Kidney (tissue), 14 donors: ENCODE results near the gene SULT2B1. TPM values are rescaled to one million over a fixed set of nuclear protein-coding genes. Genes with fewer than 3 reads are reported as not detected.

Source experiments
- DNase-seq, 5 donors: peaks; one replicate each; pipeline ENCODE4 v3.0.0-alpha.2; 2013 to 2020
- FAIRE-seq: peaks from 2 replicates; lab custom pipeline; 2012; peaks lifted over from hg19 to GRCh38; lab: Jason Lieb, UNC
- H3K27ac ChIP-seq, 2 donors: one replicate each; pipeline ENCODE4 v1.7.0; 2013; ENCODE audit warnings: low read depth in 2 of 2, low read length in 2 of 2, inconsistent platforms in 1 of 2
- H3K27me3 ChIP-seq: one replicate; pipeline ENCODE4 v1.7.1; 2013; ENCODE audit warnings: low read length, inconsistent platforms; ENCODE audit not compliant: control insufficient read depth, insufficient read depth
- H3K36me3 ChIP-seq, 3 donors: one replicate each; pipeline versions ENCODE4 v1.7.0 to v1.7.1; 2013; ENCODE audit warnings: low read length in 3 of 3, control low read depth in 1 of 3, inconsistent platforms in 1 of 3; ENCODE audit not compliant: insufficient read depth in 3 of 3, control insufficient read depth in 2 of 3
- H3K4me1 ChIP-seq, 3 donors: one replicate each; pipeline versions ENCODE4 v1.7.0 to v1.7.1; 2013; ENCODE audit warnings: low read length in 3 of 3, inconsistent platforms in 1 of 3, low read depth in 1 of 3; ENCODE audit not compliant: control insufficient read depth in 2 of 3, insufficient read depth in 2 of 3
- H3K4me3 ChIP-seq, 3 donors: one replicate each; pipeline versions ENCODE4 v1.7.0 to v1.8.1; 2013; ENCODE audit warnings: low read length in 3 of 3, control low read depth in 1 of 3, inconsistent platforms in 1 of 3
- H3K9ac ChIP-seq, 3 donors: one replicate each; pipeline versions ENCODE4 v1.7.0 to v1.7.1; 2013; ENCODE audit warnings: low read length in 3 of 3, control low read depth in 1 of 3, inconsistent platforms in 1 of 3
- H3K9me3 ChIP-seq, 3 donors: one replicate each; pipeline versions ENCODE4 v1.7.0 to v1.7.1; 2013; ENCODE audit warnings: low read length in 3 of 3, control low read depth in 1 of 3, inconsistent platforms in 1 of 3; ENCODE audit not compliant: control insufficient read depth in 2 of 3, insufficient read depth in 1 of 3
- intact Hi-C: fragments of 100-400 bp; cut with DNase I; formaldehyde crosslinking; loops from one replicate; pipeline ENCODE4 v1.11.1; 2022
- polyA plus RNA-seq: library from polyadenylated mRNA; stranded (reverse); fragments of 350-450 nt; fragmentation: Illumina TruSeq; extraction: RNeasy Lipid Tissue Mini Kit (QIAGEN cat#74804); gene quantifications from one replicate; pipeline ENCODE4 v1.2.3, GENCODE V29; 2014; ENCODE audit warnings: low read depth, low replicate concordance; ENCODE audit not compliant: insufficient read depth
- total RNA-seq: library from RNA; stranded (reverse); fragmentation: NEBNext Ultra II Directional; extraction: Animal tissue kit (Norgen Biotek cat#: 25700); gene quantifications from one replicate; pipeline ENCODE4 v1.2.1, GENCODE V29; 2021
- TF ChIP-seq, protein P1 (sequence below): IDR thresholded peaks from 3 replicates; pipeline ENCODE4 v1.5.1; 2012; ENCODE audit warnings: mild to moderate bottlenecking, moderate library complexity, borderline replicate concordance; ENCODE audit not compliant: insufficient read depth; ENCODE audit errors: extremely low read depth
- donor health status: control.
- donor health status: control.
- donor health status: control.
- donor health status: control.
- donor health status: control.
- donor health status: DM: yes; HTN: yes; CAD: no.
- donor health status: Normal renal cell carcinoma (clear cell type).

SULT2B1 gene
- total and polyA plus RNA-seq, 2 donors from 2014 or later: 2.3 TPM

- Histone ChIP-seq H3K27ac (no peak overlapping the region), H3K9me3 (no peaks in the 10 kb centered on the region), H3K4me3 (peak overlapping the region in 1 of 3 donors; percentile 5), H3K27me3 (no peaks in the 10 kb centered on the region), H3K36me3 (peaks cover 0 to 6% (median 5%) of the 10 kb centered on the region in 3 donors), H3K9ac (no peak overlapping the region), H3K4me1 (peaks cover 4 to 28% (median 28%) of the 10 kb centered on the region in 3 donors)
- FAIRE-seq: no peak
- TF ChIP-seq, protein P1, sequence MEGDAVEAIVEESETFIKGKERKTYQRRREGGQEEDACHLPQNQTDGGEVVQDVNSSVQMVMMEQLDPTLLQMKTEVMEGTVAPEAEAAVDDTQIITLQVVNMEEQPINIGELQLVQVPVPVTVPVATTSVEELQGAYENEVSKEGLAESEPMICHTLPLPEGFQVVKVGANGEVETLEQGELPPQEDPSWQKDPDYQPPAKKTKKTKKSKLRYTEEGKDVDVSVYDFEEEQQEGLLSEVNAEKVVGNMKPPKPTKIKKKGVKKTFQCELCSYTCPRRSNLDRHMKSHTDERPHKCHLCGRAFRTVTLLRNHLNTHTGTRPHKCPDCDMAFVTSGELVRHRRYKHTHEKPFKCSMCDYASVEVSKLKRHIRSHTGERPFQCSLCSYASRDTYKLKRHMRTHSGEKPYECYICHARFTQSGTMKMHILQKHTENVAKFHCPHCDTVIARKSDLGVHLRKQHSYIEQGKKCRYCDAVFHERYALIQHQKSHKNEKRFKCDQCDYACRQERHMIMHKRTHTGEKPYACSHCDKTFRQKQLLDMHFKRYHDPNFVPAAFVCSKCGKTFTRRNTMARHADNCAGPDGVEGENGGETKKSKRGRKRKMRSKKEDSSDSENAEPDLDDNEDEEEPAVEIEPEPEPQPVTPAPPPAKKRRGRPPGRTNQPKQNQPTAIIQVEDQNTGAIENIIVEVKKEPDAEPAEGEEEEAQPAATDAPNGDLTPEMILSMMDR: no peak
- intact Hi-C loops: no loop called here
- DNase-seq: peak in 4 of 5 donors; percentile 52 to 77 (median 62)
Measured at GRCh38 chr19:48632692-48633147, 80.7 kb downstream of the SULT2B1 start.

DNA sequence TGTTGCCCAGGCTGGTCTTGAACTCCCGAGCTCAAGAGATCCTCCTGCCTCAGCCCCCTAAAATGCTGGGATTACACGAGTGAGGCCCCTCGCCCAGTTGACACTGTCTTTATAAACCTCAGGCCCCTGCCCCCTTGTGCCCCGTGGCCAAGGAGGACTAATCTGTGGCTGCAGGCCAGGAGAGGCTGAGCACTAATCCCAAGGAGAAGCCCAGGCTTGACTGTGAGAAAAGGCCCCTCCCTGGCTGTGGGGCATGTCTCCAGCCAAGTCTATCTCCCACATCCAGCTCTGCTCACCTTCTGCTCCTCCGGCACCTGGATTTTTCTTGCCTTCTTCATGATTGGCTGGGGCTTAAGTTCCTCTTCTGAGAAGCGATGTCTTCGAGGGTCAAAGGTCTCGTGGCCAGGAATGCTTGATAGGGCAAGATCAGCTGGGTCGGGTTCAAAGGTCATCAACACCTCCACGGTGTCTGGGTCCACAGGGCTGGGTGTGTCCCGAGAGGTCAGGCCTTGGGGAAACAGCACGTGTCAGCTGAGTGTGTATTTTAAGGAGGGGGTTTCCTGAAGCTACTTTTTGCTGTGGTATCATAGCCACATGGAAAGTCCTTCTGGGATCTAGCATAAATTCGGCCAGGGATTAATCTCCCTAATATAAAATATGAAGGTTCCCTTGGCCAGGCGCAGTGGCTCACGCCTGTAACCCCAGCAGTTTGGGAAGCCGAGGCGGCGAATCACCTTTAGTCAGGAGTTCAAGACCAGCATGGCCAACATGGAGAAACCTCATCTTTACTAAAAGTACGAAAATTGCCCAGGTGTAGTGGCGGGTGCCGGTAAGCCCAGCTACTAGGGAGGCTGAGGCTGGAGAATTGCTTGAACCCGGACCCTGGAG lies 81.4 kb downstream of the SULT2B1 start:
- peak overlapping the region in 1 of 3 donors; percentile 63 for H3K4me3 ChIP-seq
- TF ChIP-seq, protein P1: no peak
- H3K36me3 ChIP-seq: peaks cover 0 to 6% (median 5%) of the 10 kb centered on the region in 3 donors
- peak overlapping the region; percentile 78 to 98 for H3K27ac ChIP-seq
- DNase-seq (peak in 2 of 5 donors; percentile 77 to 84), FAIRE-seq (no peak)
- intact Hi-C loops: no loop called here
- peaks cover 5 to 30% (median 30%) of the 10 kb centered on the region in 3 donors for H3K4me1 ChIP-seq
- peak overlapping the region in 2 of 3 donors; percentile 87 to 97 for H3K9ac ChIP-seq
- no peaks in the 10 kb centered on the region for H3K9me3 ChIP-seq
- H3K27me3 ChIP-seq: no peaks in the 10 kb centered on the region

DNA sequence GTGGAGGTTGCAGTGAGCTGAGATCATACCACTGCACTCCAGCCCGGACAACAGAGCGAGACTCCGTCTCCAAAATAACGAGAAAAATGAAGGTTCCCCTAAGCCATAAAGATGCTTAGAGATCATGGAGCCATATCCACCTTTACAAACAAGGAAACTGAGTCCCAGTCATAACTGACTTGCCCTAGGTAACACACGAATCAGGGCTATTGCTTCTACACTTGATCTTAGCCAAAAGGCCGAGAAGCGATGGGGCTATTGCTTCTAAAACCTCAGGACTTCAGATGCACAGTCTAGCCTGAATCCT lies 82.0 kb downstream of the SULT2B1 start:
- TF ChIP-seq, protein P1: no peak
- Histone ChIP-seq H3K27ac (peak overlapping the region; percentile 78 to 98), H3K36me3 (peaks cover 0 to 6% (median 5%) of the 10 kb centered on the region in 3 donors), H3K4me3 (peak overlapping the region; percentile 42 to 69 (median 63)), H3K9me3 (no peaks in the 10 kb centered on the region), H3K9ac (peak overlapping the region in 2 of 3 donors; percentile 87 to 97), H3K4me1 (peaks cover 8 to 36% (median 34%) of the 10 kb centered on the region in 3 donors), H3K27me3 (no peaks in the 10 kb centered on the region)
- intact Hi-C loops: no loop called here
- FAIRE-seq (no peak), DNase-seq (no peak)
